MM.1S (cell line): ENCODE results near the gene AKAP13.

Experiments used
- DNase-seq: peaks from one replicate; pipeline ENCODE4 v3.0.0-alpha.2; 2015
- H2AFZ ChIP-seq: fragments of 300-600 bp; sonication (generic); 2 replicates; pipeline ENCODE4 v1.6.0; 2016; ENCODE audit warnings: antibody characterized with exemption, low read length
- H3F3A ChIP-seq: fragments of 300-600 bp; sonication (generic); 2 replicates; pipeline ENCODE4 v1.6.1; 2016; ENCODE audit warnings: mild to moderate bottlenecking, antibody characterized with exemption, low read length, moderate library complexity, mixed read lengths; ENCODE audit not compliant: insufficient read depth
- H3K27ac ChIP-seq: fragments of 300-600 bp; sonication (generic); 2 replicates; pipeline ENCODE4 v1.5.1; 2016; ENCODE audit warnings: mild to moderate bottlenecking, low read length
- H3K27me3 ChIP-seq: fragments of 300-600 bp; sonication (generic); replicated peaks from 2 replicates; pipeline ENCODE4 v1.6.0; 2016; ENCODE audit warnings: low read length; ENCODE audit not compliant: insufficient read depth
- H3K36me3 ChIP-seq: fragments of 300-600 bp; sonication (generic); replicated peaks from 2 replicates; pipeline ENCODE4 v1.6.1; 2016; ENCODE audit warnings: mild to moderate bottlenecking, low read length, mixed read lengths; ENCODE audit not compliant: insufficient read depth
- H3K4me1 ChIP-seq: fragments of 300-600 bp; sonication (generic); 2 replicates; pipeline ENCODE4 v1.6.1; 2016; ENCODE audit warnings: low read length, mixed read lengths
- H3K4me2 ChIP-seq: fragments of 300-600 bp; sonication (generic); 2 replicates; pipeline ENCODE4 v1.6.0; 2016; ENCODE audit warnings: low read depth, low read length
- H3K4me3 ChIP-seq: fragments of 300-600 bp; sonication (generic); 2 replicates; pipeline ENCODE4 v1.5.1; 2016; ENCODE audit warnings: low read length, mixed read lengths
- H3K79me2 ChIP-seq: fragments of 300-600 bp; sonication (generic); 2 replicates; pipeline ENCODE4 v1.6.1; 2016; ENCODE audit warnings: mixed run types, low read length, mixed read lengths
- H3K9ac ChIP-seq: fragments of 300-600 bp; sonication (generic); 2 replicates; pipeline ENCODE4 v1.6.1; 2016; ENCODE audit warnings: low read length, mixed read lengths
- H3K9me2 ChIP-seq: fragments of 300-600 bp; sonication (generic); replicated peaks from 2 replicates; pipeline ENCODE4 v1.6.1; 2016; ENCODE audit warnings: mild to moderate bottlenecking, low read length, mixed read lengths; ENCODE audit not compliant: insufficient read depth
- H3K9me3 ChIP-seq: fragments of 300-600 bp; sonication (generic); replicated peaks from 2 replicates; pipeline ENCODE4 v1.6.1; 2016; ENCODE audit warnings: mild to moderate bottlenecking, low read length, mixed read lengths; ENCODE audit not compliant: insufficient read depth
- H4K20me1 ChIP-seq: fragments of 300-600 bp; sonication (generic); 2 replicates; pipeline ENCODE4 v1.6.1; 2016; ENCODE audit warnings: mild to moderate bottlenecking, low read length, moderate library complexity, mixed read lengths; ENCODE audit not compliant: insufficient read depth
- CTCF ChIP-seq: fragments of 300-600 bp; sonication (generic); IDR thresholded peaks from 2 replicates; pipeline ENCODE4 v1.5.1; 2016; ENCODE audit warnings: antibody characterized with exemption, low read length, mixed read lengths
- EZH2 ChIP-seq: fragments of 300-600 bp; sonication (generic); optimal IDR thresholded peaks from 2 replicates; pipeline ENCODE3; 2017; ENCODE audit warnings: low read depth, mild to moderate bottlenecking, antibody characterized with exemption, low read length, mixed read lengths
- EZH2phosphoT487 ChIP-seq: fragments of 300-600 bp; sonication (generic); IDR thresholded peaks from 2 replicates; pipeline ENCODE4 v1.6.1; 2018; ENCODE audit warnings: antibody characterized with exemption, low read length

AKAP13 gene

DNA sequence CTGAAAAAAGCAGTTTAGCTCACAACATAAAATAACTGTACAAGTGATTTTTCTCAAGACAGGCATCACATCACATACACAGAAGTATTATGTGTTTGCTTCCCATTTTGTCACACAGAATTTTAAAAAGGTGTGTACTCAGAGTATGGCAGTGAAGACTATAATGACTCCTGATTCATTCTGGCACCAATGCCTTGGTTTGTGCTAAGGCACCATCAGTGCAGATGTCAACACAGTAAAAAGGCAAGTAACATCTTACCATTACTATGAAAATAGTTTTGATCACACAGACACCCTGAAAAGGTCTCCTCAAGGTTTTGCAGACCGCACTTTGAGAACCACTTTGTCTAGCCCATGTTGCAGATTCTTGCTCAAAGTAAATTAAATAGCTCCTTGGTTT lies 222.8 kb downstream of the AKAP13 start:
- H3K9ac ChIP-seq, result no peak overlapping the region
- no peaks in the 10 kb centered on the region for H3K4me1 ChIP-seq
- H3K27ac ChIP-seq, result no peak overlapping the region
- H3K79me2 ChIP-seq, result no peaks in the 10 kb centered on the region
- no peak overlapping the region for H2AFZ ChIP-seq
- H3K4me2 ChIP-seq, result no peak overlapping the region
- TF ChIP-seq EZH2phosphoT487 (no peak), CTCF (no peak), EZH2 (no peak)
- H3K27me3 ChIP-seq, result no peaks in the 10 kb centered on the region
- H3K36me3 ChIP-seq, result no peaks in the 10 kb centered on the region
- DNase-seq, result no peak
- no peaks in the 10 kb centered on the region for H4K20me1 ChIP-seq
- H3K9me2 ChIP-seq, result no peaks in the 10 kb centered on the region
- no peak overlapping the region for H3K4me3 ChIP-seq
- H3F3A ChIP-seq, result no peaks in the 10 kb centered on the region
- no peaks in the 10 kb centered on the region for H3K9me3 ChIP-seq

GRCh38 chr15:85603703-85604102 lies 223.3 kb downstream of the AKAP13 start:
- Histone ChIP-seq H2AFZ (no peak overlapping the region), H3K79me2 (no peaks in the 10 kb centered on the region), H3K4me3 (no peak overlapping the region), H3K4me1 (no peaks in the 10 kb centered on the region), H3K9ac (no peak overlapping the region), H3K27me3 (no peaks in the 10 kb centered on the region), H3K9me3 (no peaks in the 10 kb centered on the region), H3K9me2 (no peaks in the 10 kb centered on the region), H3K36me3 (no peaks in the 10 kb centered on the region), H3F3A (no peaks in the 10 kb centered on the region), H3K27ac (no peak overlapping the region), H4K20me1 (no peaks in the 10 kb centered on the region), H3K4me2 (no peak overlapping the region)
- TF ChIP-seq CTCF, result no peak
- TF ChIP-seq EZH2phosphoT487, result no peak
- TF ChIP-seq EZH2, result no peak
- no peak for DNase-seq

DNA sequence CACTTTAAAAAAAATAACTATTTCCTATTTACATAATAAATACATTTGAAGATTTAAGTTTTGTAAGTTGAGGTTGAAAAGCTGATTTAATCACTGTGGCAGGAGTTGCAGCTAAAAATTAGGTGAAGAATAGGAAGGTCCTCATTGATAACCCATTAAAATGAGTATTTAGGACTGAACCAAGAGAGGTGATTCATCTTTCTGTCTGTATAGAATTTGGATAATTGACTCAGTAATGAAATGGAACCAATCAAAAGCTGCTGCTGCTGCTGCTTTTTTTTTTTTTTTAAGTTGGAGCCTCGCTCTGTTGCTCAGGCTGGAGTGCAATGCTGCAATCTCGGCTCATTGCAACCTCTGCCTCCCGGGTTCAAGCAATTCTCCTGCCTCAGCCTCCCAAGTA lies 223.8 kb downstream of the AKAP13 start:
- no peaks in the 10 kb centered on the region for H4K20me1 ChIP-seq
- H3K9me3 ChIP-seq, result no peaks in the 10 kb centered on the region
- no peak overlapping the region for H3K9ac ChIP-seq
- no peaks in the 10 kb centered on the region for H3K4me1 ChIP-seq
- H3K9me2 ChIP-seq, result no peaks in the 10 kb centered on the region
- TF ChIP-seq EZH2, result no peak
- no peak for TF ChIP-seq CTCF
- TF ChIP-seq EZH2phosphoT487, result no peak
- no peak overlapping the region for H2AFZ ChIP-seq
- H3K4me3 ChIP-seq, result no peak overlapping the region
- DNase-seq, result no peak
- H3K4me2 ChIP-seq, result no peak overlapping the region
- no peaks in the 10 kb centered on the region for H3K27me3 ChIP-seq
- H3K36me3 ChIP-seq, result no peaks in the 10 kb centered on the region
- no peak overlapping the region for H3K27ac ChIP-seq
- no peaks in the 10 kb centered on the region for H3K79me2 ChIP-seq
- no peaks in the 10 kb centered on the region for H3F3A ChIP-seq
